ENCODE results near the gene LMTK2. TPM values are rescaled to one million over a fixed set of nuclear protein-coding genes. Genes with fewer than 3 reads are reported as not detected.

The LMTK2 gene
- total RNA-seq, 2 experiments from 2014 or later: 10.0 to 17.5 TPM

DNA sequence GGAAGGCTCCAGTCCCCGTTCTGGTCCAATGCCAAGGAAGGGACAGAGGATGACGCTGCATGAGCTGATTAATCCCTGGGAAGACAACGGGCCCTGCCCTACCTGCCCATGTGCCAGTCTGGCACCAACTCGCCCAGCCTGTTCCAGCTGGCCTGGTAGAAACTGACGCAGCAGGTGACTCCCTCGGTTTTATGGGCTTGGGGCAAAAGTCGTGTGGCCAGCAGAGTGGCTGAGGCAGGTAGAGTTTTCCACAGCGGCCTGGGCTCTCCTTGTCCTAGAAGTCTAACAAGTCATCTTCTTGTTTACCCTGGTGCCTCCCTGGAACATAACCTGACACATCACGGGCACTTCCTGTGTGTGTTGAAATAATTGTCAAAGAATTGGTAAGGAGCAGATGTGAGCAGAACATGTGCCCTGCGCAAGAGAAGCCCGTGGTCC, 20.4 kb upstream of the LMTK2 start:
- BruUV-seq (replicated peaks): no TSS peak
- no peaks in the 10 kb centered on the region for H3K9me2 ChIP-seq (ENCODE audit: insufficient read depth, low read length)
- CTCF ChIA-PET (ENCODE audit: unreplicated experiment): no interaction called here

DNA sequence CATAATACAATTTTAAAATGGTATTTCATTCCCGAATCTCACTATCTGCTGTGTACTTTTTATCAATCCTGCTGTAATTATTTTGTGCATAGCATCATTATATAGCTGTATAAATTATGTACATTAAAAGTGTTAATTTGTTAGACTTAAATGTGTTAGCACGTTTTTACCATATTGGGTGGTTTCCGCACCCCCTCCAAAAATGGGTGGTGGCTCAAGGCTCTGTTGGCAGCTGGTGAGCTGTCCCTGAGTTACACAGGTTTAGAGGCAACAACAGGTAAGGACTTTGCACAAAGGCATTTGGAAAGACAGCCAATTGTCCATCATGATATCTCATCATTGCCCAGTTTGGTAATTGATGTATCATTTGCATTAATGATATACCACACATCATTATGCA, 18.6 kb upstream of the LMTK2 start:
- Histone ChIP-seq H3K36me3 (ENCODE audit: insufficient read depth, low read length) (no peaks in the 10 kb centered on the region), H3K4me2 (ENCODE audit: low read length) (no peak overlapping the region), H2AFZ (ENCODE audit: low read length) (no peak overlapping the region), H3K9me3 (ENCODE audit: low read length) (no peaks in the 10 kb centered on the region), H3K79me2 (ENCODE audit: insufficient read depth, low read depth, low read length) (no peaks in the 10 kb centered on the region), H3K4me1 (ENCODE audit: insufficient read depth, low read length, poor library complexity, severe bottlenecking) (no peaks in the 10 kb centered on the region), H4K20me1 (ENCODE audit: insufficient read depth, low read length) (no peaks in the 10 kb centered on the region), H3K27ac (ENCODE audit: low read depth, low read length, poor library complexity, severe bottlenecking) (no peak overlapping the region), H3K4me3 (ENCODE audit: low read depth, low read length, poor library complexity, severe bottlenecking) (no peak overlapping the region), H3K9me2 (ENCODE audit: insufficient read depth, low read length) (no peaks in the 10 kb centered on the region)
- ChIA-PET CTCF (ENCODE audit: unreplicated experiment) (no interaction called here), POLR2A (interaction anchor here (0.6 to 0.7 kb wide), 2 partner anchors 10 to 82 kb away, joined by 3 to 5 read pairs; no protein-coding TSS in a partner anchor)
- DNase-seq (ENCODE audit: low spot score): no peak
- TF ChIP-seq EZH2phosphoT487 (IDR thresholded peaks at IDR 0.05; ENCODE audit: borderline replicate concordance, low read depth, low read length): no peak
- TF ChIP-seq, protein P1, sequence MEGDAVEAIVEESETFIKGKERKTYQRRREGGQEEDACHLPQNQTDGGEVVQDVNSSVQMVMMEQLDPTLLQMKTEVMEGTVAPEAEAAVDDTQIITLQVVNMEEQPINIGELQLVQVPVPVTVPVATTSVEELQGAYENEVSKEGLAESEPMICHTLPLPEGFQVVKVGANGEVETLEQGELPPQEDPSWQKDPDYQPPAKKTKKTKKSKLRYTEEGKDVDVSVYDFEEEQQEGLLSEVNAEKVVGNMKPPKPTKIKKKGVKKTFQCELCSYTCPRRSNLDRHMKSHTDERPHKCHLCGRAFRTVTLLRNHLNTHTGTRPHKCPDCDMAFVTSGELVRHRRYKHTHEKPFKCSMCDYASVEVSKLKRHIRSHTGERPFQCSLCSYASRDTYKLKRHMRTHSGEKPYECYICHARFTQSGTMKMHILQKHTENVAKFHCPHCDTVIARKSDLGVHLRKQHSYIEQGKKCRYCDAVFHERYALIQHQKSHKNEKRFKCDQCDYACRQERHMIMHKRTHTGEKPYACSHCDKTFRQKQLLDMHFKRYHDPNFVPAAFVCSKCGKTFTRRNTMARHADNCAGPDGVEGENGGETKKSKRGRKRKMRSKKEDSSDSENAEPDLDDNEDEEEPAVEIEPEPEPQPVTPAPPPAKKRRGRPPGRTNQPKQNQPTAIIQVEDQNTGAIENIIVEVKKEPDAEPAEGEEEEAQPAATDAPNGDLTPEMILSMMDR (conservative IDR thresholded peaks at IDR 0.05; ENCODE audit: low read length): no peak
- BruUV-seq (replicated peaks): no TSS peak
- intact Hi-C loops (cut with micrococcal nuclease; ENCODE audit: unreplicated experiment): no loop called here

More for the DNA sequence above, 20.4 kb upstream of the LMTK2 start:
- TF ChIP-seq EZH2phosphoT487 (IDR thresholded peaks at IDR 0.05; ENCODE audit: borderline replicate concordance, low read depth, low read length): no peak
- TF ChIP-seq, protein P1 (conservative IDR thresholded peaks at IDR 0.05; ENCODE audit: low read length): no peak
- H3K4me1 ChIP-seq (ENCODE audit: insufficient read depth, low read length, poor library complexity, severe bottlenecking): no peaks in the 10 kb centered on the region
- intact Hi-C loops (cut with micrococcal nuclease; ENCODE audit: unreplicated experiment): no loop called here
- no peaks in the 10 kb centered on the region for H3K36me3 ChIP-seq (ENCODE audit: insufficient read depth, low read length)
- POLR2A ChIA-PET: interaction anchor here (0.6 kb wide), 1 partner anchor 1022 kb away, joined by 3 read pairs; no protein-coding TSS in a partner anchor
- no peak overlapping the region for H2AFZ ChIP-seq (ENCODE audit: low read length)
- H3K79me2 ChIP-seq (ENCODE audit: insufficient read depth, low read depth, low read length): no peaks in the 10 kb centered on the region
- no peak overlapping the region for H3K27ac ChIP-seq (ENCODE audit: low read depth, low read length, poor library complexity, severe bottlenecking)
- no peak for DNase-seq (ENCODE audit: low spot score)
- no peaks in the 10 kb centered on the region for H3K9me3 ChIP-seq (ENCODE audit: low read length)
- no peak overlapping the region for H3K4me3 ChIP-seq (ENCODE audit: low read depth, low read length, poor library complexity, severe bottlenecking)
- H4K20me1 ChIP-seq (ENCODE audit: insufficient read depth, low read length): no peaks in the 10 kb centered on the region
- no peak overlapping the region for H3K4me2 ChIP-seq (ENCODE audit: low read length)

DNA sequence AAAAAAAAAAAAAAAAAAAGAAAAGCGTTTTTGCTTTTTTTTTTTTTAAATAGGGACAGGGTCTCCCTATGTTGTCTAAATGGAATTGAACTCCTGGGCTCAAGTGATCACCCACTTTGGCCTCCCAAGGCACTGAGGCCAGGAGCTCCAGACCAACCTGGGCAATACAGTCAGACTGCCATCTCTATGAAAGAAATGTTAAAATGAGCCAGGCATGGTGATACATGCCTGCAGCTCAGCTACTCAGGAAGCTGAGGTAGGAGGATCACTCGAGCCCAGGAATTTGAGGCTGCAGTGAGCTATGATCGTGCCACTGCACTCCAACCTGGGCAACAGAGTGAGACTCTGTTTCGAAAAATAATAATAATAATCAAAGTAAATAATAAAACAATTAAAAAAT, 16.5 kb upstream of the LMTK2 start:
- DNase-seq (ENCODE audit: low spot score): no peak
- Histone ChIP-seq H3K4me2 (ENCODE audit: low read length) (no peak overlapping the region), H4K20me1 (ENCODE audit: insufficient read depth, low read length) (no peaks in the 10 kb centered on the region), H3K79me2 (ENCODE audit: insufficient read depth, low read depth, low read length) (no peaks in the 10 kb centered on the region), H3K9me2 (ENCODE audit: insufficient read depth, low read length) (no peaks in the 10 kb centered on the region), H3K27ac (ENCODE audit: low read depth, low read length, poor library complexity, severe bottlenecking) (no peak overlapping the region), H3K9me3 (ENCODE audit: low read length) (no peaks in the 10 kb centered on the region), H3K36me3 (ENCODE audit: insufficient read depth, low read length) (no peaks in the 10 kb centered on the region), H3K4me1 (ENCODE audit: insufficient read depth, low read length, poor library complexity, severe bottlenecking) (no peaks in the 10 kb centered on the region), H2AFZ (ENCODE audit: low read length) (no peak overlapping the region), H3K4me3 (ENCODE audit: low read depth, low read length, poor library complexity, severe bottlenecking) (no peak overlapping the region)
- intact Hi-C loops (cut with micrococcal nuclease; ENCODE audit: unreplicated experiment): no loop called here
- ChIA-PET POLR2A (interaction anchor here (0.7 to 1.0 kb wide), 2 partner anchors 19 to 22 kb away, joined by 4 to 7 read pairs; no protein-coding TSS in a partner anchor), CTCF (ENCODE audit: unreplicated experiment) (no interaction called here)
- BruUV-seq (replicated peaks): no TSS peak
- TF ChIP-seq, protein P1 (conservative IDR thresholded peaks at IDR 0.05; ENCODE audit: low read length): no peak
- no peak for TF ChIP-seq EZH2phosphoT487 (IDR thresholded peaks at IDR 0.05; ENCODE audit: borderline replicate concordance, low read depth, low read length)

Measured in OCI-LY7 (cell line).